HG03103 (cell line): ENCODE measurements around the gene SGCE.
"Not testable (repeated sequence)": the region's sequence is repeated elsewhere in the genome, so short reads cannot be mapped to it uniquely, and the experiment has no call there.

Experiments used
- ATAC-seq: cut with Tn5 transposase; IDR thresholded peaks from one replicate; pipeline ENCODE4 v1.9.1; 2021; ENCODE audit warnings: low read depth; ENCODE audit not compliant: unreplicated experiment

Gene SGCE

GRCh38 chr7:94655848-94656657 lies at the start of gene SGCE:
Gene SGCE (minus strand): TSS chr7:94656133. CDS start chr7:94656098, 35 bp downstream.
- no peak for ATAC-seq

- not testable (repeated sequence) for ATAC-seq
Observed at GRCh38 chr7:94705155-94706021, 49.5 kb upstream of the SGCE start.

GRCh38 chr7:94701555-94701973 lies 45.6 kb upstream of the SGCE start:
- no peak for ATAC-seq

GRCh38 chr7:94700926-94701554 lies 45.1 kb upstream of the SGCE start:
- ATAC-seq: no peak

- no peak for ATAC-seq
Observed at GRCh38 chr7:94698275-94698674, 42.3 kb upstream of the SGCE start.

- ATAC-seq: no peak
Observed at GRCh38 chr7:94697035-94697974, 41.4 kb upstream of the SGCE start.

- no peak for ATAC-seq
Observed at GRCh38 chr7:94687810-94688209, 31.9 kb upstream of the SGCE start.

GRCh38 chr7:94687076-94687475 lies 31.1 kb upstream of the SGCE start:
- ATAC-seq: no peak

GRCh38 chr7:94683066-94683465 lies 27.1 kb upstream of the SGCE start:
- ATAC-seq: no peak

- no peak for ATAC-seq
Observed at GRCh38 chr7:94679358-94679757, 23.4 kb upstream of the SGCE start.

GRCh38 chr7:94676431-94676830 lies 20.5 kb upstream of the SGCE start:
- no peak for ATAC-seq

- no peak for ATAC-seq
Observed at GRCh38 chr7:94675356-94675755, 19.4 kb upstream of the SGCE start.

GRCh38 chr7:94671444-94672235 lies 15.7 kb upstream of the SGCE start:
- no peak for ATAC-seq

- ATAC-seq: no peak
Observed at GRCh38 chr7:94669773-94670495, 14.0 kb upstream of the SGCE start.

GRCh38 chr7:94666879-94667587 lies 11.1 kb upstream of the SGCE start:
- ATAC-seq: no peak

GRCh38 chr7:94665426-94665825 lies 9.5 kb upstream of the SGCE start:
- no peak for ATAC-seq

GRCh38 chr7:94664023-94664422 lies 8.1 kb upstream of the SGCE start:
- no peak for ATAC-seq

GRCh38 chr7:94662548-94662947 lies 6.6 kb upstream of the SGCE start:
- ATAC-seq: no peak
